Measurements from ENCODE around the gene DEPP1.

The DEPP1 gene

GRCh38 chr10:44930904-44931620 lies 47.5 kb downstream of the DEPP1 start:
- no peak for DNase-seq

GRCh38 chr10:44929356-44930255 lies 49.0 kb downstream of the DEPP1 start:
- no peak for DNase-seq

GRCh38 chr10:44928462-44928861 lies 50.1 kb downstream of the DEPP1 start:
- DNase-seq: no peak

GRCh38 chr10:44927352-44927751 lies 51.3 kb downstream of the DEPP1 start:
- no peak for DNase-seq

- no peak for DNase-seq
Observed at GRCh38 chr10:44926751-44927351, 51.8 kb downstream of the DEPP1 start.
